ENCODE results near the gene CDK13. TPM values are rescaled to one million over a fixed set of nuclear protein-coding genes. Genes with fewer than 3 reads are reported as not detected.

Gene CDK13
- total and polyA plus RNA-seq, 2 donors (not counting 3 experiments of a cell fraction or from before 2014, with no cell fraction given), result 24.5 to 56.7 TPM

DNA sequence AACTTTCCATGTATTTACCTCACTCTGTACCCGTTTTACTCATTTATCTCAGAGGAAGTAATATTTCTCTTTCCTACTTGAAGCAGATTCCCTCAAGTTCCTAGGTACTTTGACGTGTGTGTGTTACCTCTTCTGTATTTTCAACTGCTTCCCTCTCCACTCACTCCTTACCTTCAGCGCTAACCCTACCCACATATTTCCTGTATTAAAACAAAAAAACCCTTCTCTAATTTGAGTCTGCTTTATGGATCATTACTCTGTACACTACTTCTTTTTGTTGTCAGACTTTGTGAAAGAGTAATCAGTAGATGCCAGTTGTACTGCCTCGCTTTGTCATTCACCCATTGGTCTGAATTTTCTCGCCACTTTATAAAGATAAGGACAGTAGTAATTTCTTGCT, 74.0 kb downstream of the CDK13 start:
- ChIA-PET POLR2A (no interaction called here), CTCF (interaction anchor here (1.0 kb wide), 1 partner anchor 28 kb away, joined by 3 read pairs; no protein-coding TSS in a partner anchor)
- dilution Hi-C loops (cut with MboI; ENCODE audit: extremely low pct_ligation_motif_present, low sequenced_read_pairs) (no loop called here), intact Hi-C loops (cut with micrococcal nuclease) (no loop called here)
- Histone ChIP-seq H4K20me1 (replicated peaks; ENCODE audit: control insufficient read depth, extremely low read depth, insufficient read depth, low read length) (no peaks in the 10 kb centered on the region), H3K4me1 (ENCODE audit: control insufficient read depth, extremely low read depth, insufficient read depth, low read length) (no peaks in the 10 kb centered on the region), H3K36me3 (ENCODE audit: control insufficient read depth in 2 of 2, extremely low read depth in 1 of 2, insufficient read depth in 2 of 2, low read length in 2 of 2) (no peaks in the 10 kb centered on the region), H3K9me3 (replicated peaks; ENCODE audit: control insufficient read depth, insufficient read depth, low read length) (no peaks in the 10 kb centered on the region), H3K79me2 (ENCODE audit: control insufficient read depth, insufficient read depth, low read length) (no peaks in the 10 kb centered on the region), H3K4me3 (replicated peaks in 1 of 3; ENCODE audit: insufficient read depth in 1 of 3, low read depth in 1 of 3, low read length in 3 of 3) (no peak overlapping the region), H3K9me1 (replicated peaks; ENCODE audit: control insufficient read depth, extremely low read depth, insufficient read depth, low read length) (no peaks in the 10 kb centered on the region), H2AFZ (ENCODE audit: low read depth, low read length) (no peak overlapping the region), H3K9ac (replicated peaks; ENCODE audit: extremely low read depth, insufficient read depth, low read length) (no peak overlapping the region), H3K27me3 (ENCODE audit: control insufficient read depth in 2 of 2, insufficient read depth in 2 of 2, low read length in 2 of 2) (no peaks in the 10 kb centered on the region), H3K4me2 (ENCODE audit: insufficient read depth, low read length) (no peak overlapping the region), H3K27ac (ENCODE audit: insufficient read depth, low read depth, low read length) (no peak overlapping the region)
- TF ChIP-seq, protein P1, sequence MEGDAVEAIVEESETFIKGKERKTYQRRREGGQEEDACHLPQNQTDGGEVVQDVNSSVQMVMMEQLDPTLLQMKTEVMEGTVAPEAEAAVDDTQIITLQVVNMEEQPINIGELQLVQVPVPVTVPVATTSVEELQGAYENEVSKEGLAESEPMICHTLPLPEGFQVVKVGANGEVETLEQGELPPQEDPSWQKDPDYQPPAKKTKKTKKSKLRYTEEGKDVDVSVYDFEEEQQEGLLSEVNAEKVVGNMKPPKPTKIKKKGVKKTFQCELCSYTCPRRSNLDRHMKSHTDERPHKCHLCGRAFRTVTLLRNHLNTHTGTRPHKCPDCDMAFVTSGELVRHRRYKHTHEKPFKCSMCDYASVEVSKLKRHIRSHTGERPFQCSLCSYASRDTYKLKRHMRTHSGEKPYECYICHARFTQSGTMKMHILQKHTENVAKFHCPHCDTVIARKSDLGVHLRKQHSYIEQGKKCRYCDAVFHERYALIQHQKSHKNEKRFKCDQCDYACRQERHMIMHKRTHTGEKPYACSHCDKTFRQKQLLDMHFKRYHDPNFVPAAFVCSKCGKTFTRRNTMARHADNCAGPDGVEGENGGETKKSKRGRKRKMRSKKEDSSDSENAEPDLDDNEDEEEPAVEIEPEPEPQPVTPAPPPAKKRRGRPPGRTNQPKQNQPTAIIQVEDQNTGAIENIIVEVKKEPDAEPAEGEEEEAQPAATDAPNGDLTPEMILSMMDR (IDR thresholded peaks at IDR 0.05; ENCODE audit: extremely low read depth in 1 of 2, insufficient read depth in 1 of 2, low read depth in 1 of 2, low read length in 2 of 2), result no peak
- TF ChIP-seq EZH2 (IDR thresholded peaks at IDR 0.05; ENCODE audit: borderline replicate concordance, low read depth, low read length, severe bottlenecking) (no peak), MYC (IDR thresholded peaks at IDR 0.05; ENCODE audit: low read depth, low read length) (no peak), GATA2 (IDR thresholded peaks at IDR 0.05; ENCODE audit: insufficient read depth, insufficient read length, low read depth, low read length) (no peak), FOS (IDR thresholded peaks at IDR 0.05; ENCODE audit: borderline replicate concordance, insufficient read depth, low read length) (no peak), JUN (IDR thresholded peaks at IDR 0.05; ENCODE audit: borderline replicate concordance, insufficient read depth, insufficient read length, low read depth) (no peak), POLR2AphosphoS5 (IDR thresholded peaks at IDR 0.05; ENCODE audit: insufficient read depth, low read depth, low read length) (no peak), POLR2A (IDR thresholded peaks at IDR 0.05; ENCODE audit: low read depth, low read length) (no peak)
- TF ChIP-seq, protein P2, sequence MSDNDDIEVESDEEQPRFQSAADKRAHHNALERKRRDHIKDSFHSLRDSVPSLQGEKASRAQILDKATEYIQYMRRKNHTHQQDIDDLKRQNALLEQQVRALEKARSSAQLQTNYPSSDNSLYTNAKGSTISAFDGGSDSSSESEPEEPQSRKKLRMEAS (IDR thresholded peaks at IDR 0.05; ENCODE audit: insufficient read depth, insufficient read length), result no peak
- FAIRE-seq (no peak), DNase-seq (ENCODE audit: low read depth, low spot score) (no peak)
- no TSS peak for BruUV-seq (replicated peaks)
